SK-N-SH (cell line): Measurements from ENCODE around the gene HSD11B1. TPM values are rescaled to one million over a fixed set of nuclear protein-coding genes. Genes with fewer than 3 reads are reported as not detected.
A peak's percentile ranks its signal among the peaks of the same experiment; 100 is the strongest.

Source experiments
- CTCF ChIA-PET: fragments of 300-600, 350-600 bp; formaldehyde crosslinking; extraction: SDS; loops from one replicate; lab custom pipeline; 2021; lab: Yijun Ruan, JAX
- POLR2A ChIA-PET: fragments of 350-600 bp; sonication (Branson Sonifier 250); formaldehyde crosslinking; extraction: SDS; loops from one replicate; lab custom pipeline; 2020; ENCODE audit warnings: antibody characterized with exemption, inconsistent platforms; lab: Yijun Ruan, JAX
- DNase-seq: peaks from one replicate; pipeline ENCODE4 v3.0.0; 2012
- H2AFZ ChIP-seq: fragments of 200-600 bp; sonication (generic); 2 replicates; pipeline ENCODE4 v1.8.1; 2016; ENCODE audit warnings: antibody characterized with exemption, mild to moderate bottlenecking, low read depth
- H3F3A ChIP-seq: fragments of 200-600 bp; sonication (generic); replicated peaks from 2 replicates; pipeline ENCODE3; 2016; ENCODE audit warnings: antibody characterized with exemption, mild to moderate bottlenecking; ENCODE audit not compliant: insufficient read depth
- H3K27ac ChIP-seq, 2 experiments: fragments of 200-500 bp in 1 of 2; fragments of 200-600 bp in 1 of 2; sonication (Bioruptor generic) in 1 of 2; sonication (generic), shearing (Covaris generic) in 1 of 2; 2 replicates each; pipeline versions ENCODE4 v1.5.1 to v1.6.1; 2014 to 2016; ENCODE audit warnings: low read depth in 2 of 2, inconsistent platforms in 1 of 2, low read length in 1 of 2, mild to moderate bottlenecking in 1 of 2, mixed read lengths in 1 of 2
- H3K27me3 ChIP-seq: fragments of 200-600 bp; sonication (generic), shearing (Covaris generic); 2 replicates; pipeline ENCODE4 v1.6.1; 2016; ENCODE audit warnings: mixed run types; ENCODE audit not compliant: insufficient read depth
- H3K36me3 ChIP-seq, 2 experiments: fragments of 200-500 bp in 1 of 2; fragments of 200-600 bp in 1 of 2; sonication (Bioruptor generic) in 1 of 2; sonication (generic) in 1 of 2; replicated peaks in 1 of 2; 2 replicates each; pipeline versions ENCODE3 to v1.5.1; 2014 to 2016; ENCODE audit warnings: low read length in 1 of 2, mild to moderate bottlenecking in 1 of 2; ENCODE audit not compliant: insufficient read depth in 2 of 2, control insufficient read depth in 1 of 2
- H3K4me1 ChIP-seq, 2 experiments: fragments of 200-500 bp in 1 of 2; fragments of 200-600 bp in 1 of 2; sonication (Bioruptor generic) in 1 of 2; sonication (generic), shearing (Covaris generic) in 1 of 2; 2 replicates each; pipeline versions ENCODE4 v1.5.1 to v1.6.1; 2014 to 2016; ENCODE audit warnings: low read depth in 1 of 2, low read length in 1 of 2, mixed run types in 1 of 2; ENCODE audit not compliant: insufficient read depth in 2 of 2, control insufficient read depth in 1 of 2
- H3K4me2 ChIP-seq: fragments of 200-600 bp; sonication (generic), shearing (Covaris generic); 2 replicates; pipeline ENCODE4 v1.6.1; 2017; ENCODE audit warnings: mixed run types
- H3K4me3 ChIP-seq, 2 experiments: fragments of 200-500 bp in 1 of 2; fragments of 200-600 bp in 1 of 2; sonication (Bioruptor generic) in 1 of 2; sonication (generic), shearing (Covaris generic) in 1 of 2; 2 replicates each; pipeline versions ENCODE4 v1.5.1 to v1.8.1; 2014 to 2016; ENCODE audit warnings: low read depth in 2 of 2, inconsistent platforms in 1 of 2, low read length in 1 of 2, mild to moderate bottlenecking in 1 of 2, mixed read lengths in 1 of 2, moderate library complexity in 1 of 2
- H3K79me2 ChIP-seq: fragments of 200-600 bp; sonication (generic); 2 replicates; pipeline ENCODE4 v1.8.1; 2017; ENCODE audit warnings: mild to moderate bottlenecking; ENCODE audit not compliant: insufficient read depth
- H3K9ac ChIP-seq: fragments of 200-600 bp; sonication (generic); 2 replicates; pipeline ENCODE4 v1.6.1; 2017; ENCODE audit warnings: mixed run types
- H3K9me2 ChIP-seq: fragments of 200-600 bp; sonication (generic); 2 replicates; pipeline ENCODE4 v1.6.1; 2017; ENCODE audit warnings: mixed run types
- H3K9me3 ChIP-seq: fragments of 200-600 bp; sonication (generic); 2 replicates; pipeline ENCODE4 v1.6.1; 2017; ENCODE audit warnings: mixed run types, mild to moderate bottlenecking, moderate library complexity
- H4K20me1 ChIP-seq: fragments of 200-600 bp; sonication (generic); 2 replicates; pipeline ENCODE4 v1.6.1; 2017; ENCODE audit warnings: mild to moderate bottlenecking, mixed run types; ENCODE audit not compliant: insufficient read depth
- CTCF ChIP-seq: fragments of 200-600 bp; sonication (generic); IDR thresholded peaks from 2 replicates; pipeline ENCODE4 v1.6.1; 2017; ENCODE audit warnings: antibody characterized with exemption, mild to moderate bottlenecking, moderate library complexity
- ELF1 ChIP-seq: IDR thresholded peaks from 2 replicates; pipeline ENCODE4 v1.4.0; 2012
- EP300 ChIP-seq, 2 experiments: IDR thresholded peaks; 2 replicates each; pipeline versions ENCODE4 v1.4.0 to v1.6.1; 2012; ENCODE audit warnings: borderline replicate concordance in 1 of 2, low read depth in 1 of 2, low read length in 1 of 2
- EZH2phosphoT487 ChIP-seq: fragments of 200-600 bp; sonication (generic); IDR thresholded peaks from 2 replicates; pipeline ENCODE4 v1.6.1; 2017; ENCODE audit warnings: low read depth, mixed run types, mild to moderate bottlenecking, antibody characterized with exemption, moderate library complexity, borderline replicate concordance
- FOSL2 ChIP-seq: IDR thresholded peaks from 2 replicates; pipeline ENCODE4 v1.4.0; 2012; ENCODE audit warnings: low read depth, mild to moderate bottlenecking, moderate library complexity, borderline replicate concordance
- GABPA ChIP-seq: IDR thresholded peaks from 2 replicates; pipeline ENCODE4 v1.4.0; 2012; ENCODE audit warnings: low read depth, mild to moderate bottlenecking
- IRF3 ChIP-seq: fragments of 150-350 bp; IDR thresholded peaks from 2 replicates; pipeline ENCODE4 v1.6.1; 2016; ENCODE audit warnings: mild to moderate bottlenecking, low read depth, low read length
- MAX ChIP-seq: IDR thresholded peaks from 2 replicates; pipeline ENCODE4 v1.4.0; 2012; ENCODE audit warnings: low read depth
- MEF2A ChIP-seq: IDR thresholded peaks from 2 replicates; pipeline ENCODE4 v1.4.0; 2012; ENCODE audit warnings: low read depth, borderline replicate concordance
- MXI1 ChIP-seq: IDR thresholded peaks from 2 replicates; pipeline ENCODE4 v1.6.1; 2012; ENCODE audit warnings: mild to moderate bottlenecking, low read depth, low read length, improper control_type of control experiment
- NRF1 ChIP-seq: IDR thresholded peaks from 2 replicates; pipeline ENCODE4 v1.6.1; 2012; ENCODE audit warnings: low read depth, mild to moderate bottlenecking, low read length
- PBX3 ChIP-seq: IDR thresholded peaks from 2 replicates; pipeline ENCODE4; 2012
- POLR2AphosphoS5 ChIP-seq: IDR thresholded peaks from 2 replicates; pipeline ENCODE4 v1.6.1; 2012; ENCODE audit warnings: low read depth, low read length
- RAD21 ChIP-seq: IDR thresholded peaks from 2 replicates; pipeline ENCODE4 v1.6.1; 2012; ENCODE audit warnings: mild to moderate bottlenecking, low read length
- RFX5 ChIP-seq: IDR thresholded peaks from 2 replicates; pipeline ENCODE4 v1.6.1; 2012; ENCODE audit warnings: mild to moderate bottlenecking, improper control_type of control experiment, low read length
- RXRA ChIP-seq: IDR thresholded peaks from 2 replicates; pipeline ENCODE4 v1.4.0; 2012; ENCODE audit warnings: low read depth, mild to moderate bottlenecking, borderline replicate concordance
- TAF1 ChIP-seq: IDR thresholded peaks from 2 replicates; pipeline ENCODE4 v1.6.1; 2012; ENCODE audit warnings: low read depth, mild to moderate bottlenecking, low read length, moderate library complexity, borderline replicate concordance
- TEAD4 ChIP-seq: IDR thresholded peaks from 2 replicates; pipeline ENCODE4 v1.4.0; 2012; ENCODE audit warnings: mild to moderate bottlenecking, borderline replicate concordance; ENCODE audit not compliant: insufficient read depth
- USF1 ChIP-seq: IDR thresholded peaks from 2 replicates; pipeline ENCODE4 v1.4.0; 2012; ENCODE audit warnings: low read depth, borderline replicate concordance
- USF2 ChIP-seq: fragments of 150-350 bp; IDR thresholded peaks from 2 replicates; pipeline ENCODE4 v1.6.1; 2017; ENCODE audit warnings: antibody characterized with exemption, low read length, low read depth, borderline replicate concordance
- YY1 ChIP-seq: IDR thresholded peaks from 2 replicates; pipeline ENCODE4 v1.4.0; 2012; ENCODE audit warnings: low read depth, mild to moderate bottlenecking
- WGBS: methylation state at CpG from one replicate; pipeline ENCODE4 v1.1.6; 2017; ENCODE audit warnings: low lambda C conversion rate; 5-methylcytosine and 5-hydroxymethylcytosine counted together
- polyA plus RNA-seq, 3 experiments: library from polyadenylated mRNA; depleted of rRNA; stranded (reverse); fragments of >200 nt; gene quantifications; 2 replicates each; pipeline ENCODE4 v1.2.3, GENCODE V29; 2012

The HSD11B1 gene
- polyA plus RNA-seq, 1 of the 3 experiments (the other 2 are of a cell fraction): 0.23 TPM

- H3K27ac ChIP-seq: no peak overlapping the region
- POLR2A ChIA-PET: no interaction called here
- TF ChIP-seq RFX5 (no peak), GABPA (no peak), EZH2phosphoT487 (no peak), MXI1 (no peak), IRF3 (no peak), USF1 (no peak), MAX (no peak), USF2 (no peak), YY1 (no peak), TAF1 (no peak)
- no peaks in the 10 kb centered on the region for H3K79me2 ChIP-seq
- DNase-seq: no peak
- CTCF ChIA-PET: interaction anchor here (1.0 to 2.7 kb wide), 2 partner anchors 31 to 81 kb away, joined by 5 to 11 read pairs; no protein-coding TSS in a partner anchor
- H3K4me3 ChIP-seq: no peak overlapping the region
- H2AFZ ChIP-seq: no peak overlapping the region
- WGBS: 74% methylated on average over 5 of the region's 5 CpGs
- H3K4me1 ChIP-seq: peaks cover 5 to 23% of the 10 kb centered on the region in 2 experiments
- H3K9ac ChIP-seq: no peak overlapping the region
- no peaks in the 10 kb centered on the region for H3K9me3 ChIP-seq
- peaks cover 10% of the 10 kb centered on the region for H3F3A ChIP-seq
- H4K20me1 ChIP-seq: no peaks in the 10 kb centered on the region
- no peaks in the 10 kb centered on the region for H3K9me2 ChIP-seq
- H3K4me2 ChIP-seq: no peak overlapping the region
- no peaks in the 10 kb centered on the region for H3K36me3 ChIP-seq
- H3K27me3 ChIP-seq: no peaks in the 10 kb centered on the region
These were observed 46.7 kb upstream of the HSD11B1 start for GRCh38 chr1:209657918-209658317.

- H3K36me3 ChIP-seq: no peaks in the 10 kb centered on the region
- CTCF ChIA-PET: interaction anchor here (1.0 to 2.7 kb wide), 2 partner anchors 33 to 90 kb away, joined by 3 to 11 read pairs; no protein-coding TSS in a partner anchor
- H3K27me3 ChIP-seq: no peaks in the 10 kb centered on the region
- 28% methylated on average over 5 of the region's 5 CpGs for WGBS
- H3F3A ChIP-seq: no peaks in the 10 kb centered on the region
- POLR2A ChIA-PET: no interaction called here
- no peak for DNase-seq
- no peak overlapping the region for H3K4me3 ChIP-seq
- H2AFZ ChIP-seq: peak overlapping the region; percentile 42; the same call in 1 of the 2 replicates
- H3K79me2 ChIP-seq: no peaks in the 10 kb centered on the region
- peaks cover 0 to 17% of the 10 kb centered on the region in 2 experiments; a peak in 1 of 4 replicates for H3K4me1 ChIP-seq
- H3K9me3 ChIP-seq: no peaks in the 10 kb centered on the region
- H3K9me2 ChIP-seq: no peaks in the 10 kb centered on the region
- H3K9ac ChIP-seq: no peak overlapping the region; the same call in 1 of the 2 replicates
- peak overlapping the region; percentile 18; the same call in 1 of the 2 replicates for H3K4me2 ChIP-seq
- peak overlapping the region in 1 of 2 experiments; percentile 68; a peak in 2 of 4 replicates for H3K27ac ChIP-seq
- no peaks in the 10 kb centered on the region for H4K20me1 ChIP-seq
- 0 out of 2 replicates have a peak, but pooled peaks have one; percentile 33 for TF ChIP-seq PBX3
- TF ChIP-seq MAX: no peak
- TF ChIP-seq NRF1: no peak
- no peak for TF ChIP-seq POLR2AphosphoS5
- TF ChIP-seq FOSL2: peak; percentile 10; the same call in 1 of the 2 replicates
- TF ChIP-seq TEAD4: no peak
- TF ChIP-seq RXRA: peak; percentile 68; the same call in 1 of the 2 replicates
- no peak for TF ChIP-seq MEF2A
- TF ChIP-seq CTCF: no peak
- TF ChIP-seq RAD21: no peak
- no peak for TF ChIP-seq ELF1
- TF ChIP-seq YY1: no peak
- peak in 1 of 2 experiments; percentile 49; a peak in 1 of 4 replicates for TF ChIP-seq EP300 (IDR thresholded peaks at IDR 0.05; ENCODE audit: borderline replicate concordance in 1 of 2, low read depth in 1 of 2, low read length in 1 of 2)
These were observed 44.7 kb upstream of the HSD11B1 start for GRCh38 chr1:209659909-209660308.
